K562 (cell line): ENCODE results near the gene WNT7B.

Experiments
- CHD1 ChIP-seq: fragments of 200-600 bp; sonication (generic); IDR thresholded peaks from one replicate; pipeline ENCODE4 v1.6.1; 2012; ENCODE audit warnings: mild to moderate bottlenecking, moderate library complexity, low read length, inconsistent platforms
- EZH2 ChIP-seq: IDR thresholded peaks from 2 replicates; pipeline ENCODE4 v1.6.1; 2012; ENCODE audit warnings: low read depth, mild to moderate bottlenecking, inconsistent platforms, low read length, borderline replicate concordance
- HDGF ChIP-seq: fragments of 450-650 bp; IDR thresholded peaks from 2 replicates; pipeline ENCODE4 v1.6.1; 2016
- KLF10 ChIP-seq: fragments of 250-450 bp; sonication (Bioruptor Pico); IDR thresholded peaks from 2 replicates; pipeline ENCODE4 v1.6.1; 2021; ENCODE audit warnings: matching md5 sums
- MAFK ChIP-seq: IDR thresholded peaks from 2 replicates; pipeline ENCODE4 v1.6.1; 2011; ENCODE audit warnings: low read length, improper control_type of control experiment
- NFIX ChIP-seq: fragments of 250-450 bp; sonication (Bioruptor Pico); IDR thresholded peaks from 2 replicates; pipeline ENCODE4 v1.4.0; 2020; ENCODE audit warnings: low read depth, mild to moderate bottlenecking, moderate library complexity
- POU5F1 ChIP-seq: fragments of 150-350 bp; IDR thresholded peaks from 2 replicates; pipeline ENCODE4 v1.6.1; 2014; ENCODE audit warnings: borderline replicate concordance, low read length, low read depth, mild to moderate bottlenecking; ENCODE audit not compliant: partially characterized antibody
- RAD21 ChIP-seq, 2 experiments: fragments of 250-450 bp in 1 of 2; fragments of 450-650 bp in 1 of 2; sonication (Bioruptor Pico) in 1 of 2; formaldehyde crosslinking in 1 of 2; IDR thresholded peaks in 1 of 2; conservative IDR thresholded peaks in 1 of 2; 2 replicates each; pipeline versions ENCODE4 v1.4.0 to v1.8.0; 2020 to 2022; ENCODE audit warnings: mild to moderate bottlenecking in 2 of 2, moderate library complexity in 1 of 2
- TF ChIP-seq, protein P1 (sequence below), 3 experiments: IDR thresholded peaks in 2 of 3; conservative IDR thresholded peaks in 1 of 3; 2 replicates each; pipeline ENCODE4 v1.5.1; 2011 to 2012; ENCODE audit warnings: low read length in 3 of 3, mild to moderate bottlenecking in 3 of 3, control low read depth in 2 of 3, improper control_type of control experiment in 1 of 3, inconsistent platforms in 1 of 3, low read depth in 1 of 3, mixed read lengths in 1 of 3, moderate library complexity in 1 of 3; ENCODE audit not compliant: insufficient read depth in 2 of 3
- TF ChIP-seq, protein P2 (sequence below), 2 experiments: fragments of 450-650 bp; IDR thresholded peaks; 2 replicates each; pipeline ENCODE4 v1.6.1; 2016
- TF ChIP-seq, protein P3 (sequence below): sonication (generic); formaldehyde crosslinking; IDR thresholded peaks from 2 replicates; pipeline ENCODE4 v1.8.0; 2022; ENCODE audit warnings: mild to moderate bottlenecking, low read depth, missing genetic modification reagents
- TF ChIP-seq, protein P4 (sequence below): sonication (generic); formaldehyde crosslinking; IDR thresholded peaks from 2 replicates; pipeline ENCODE4 v1.8.1; 2022; ENCODE audit warnings: missing genetic modification reagents

DNA sequence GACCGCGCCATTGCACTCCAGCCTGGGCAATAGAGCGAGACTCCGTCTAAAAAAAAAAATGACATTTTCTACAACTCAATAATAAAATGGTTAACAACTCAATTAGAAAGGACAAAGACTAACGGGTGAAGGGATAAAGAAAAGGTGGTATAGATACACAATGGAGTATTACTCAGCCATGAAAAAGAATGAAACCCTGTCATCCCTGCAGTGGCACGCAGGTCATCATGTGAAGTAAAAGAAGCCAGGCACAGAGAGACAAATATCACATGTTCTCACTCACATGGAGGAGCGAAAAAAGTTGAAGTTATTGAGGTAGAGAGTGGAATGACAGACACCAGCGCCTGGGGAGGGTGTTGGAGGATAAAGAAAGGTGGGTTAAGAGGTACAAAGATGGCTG, 39.0 kb downstream of the WNT7B start:
- TF ChIP-seq, protein P1, sequence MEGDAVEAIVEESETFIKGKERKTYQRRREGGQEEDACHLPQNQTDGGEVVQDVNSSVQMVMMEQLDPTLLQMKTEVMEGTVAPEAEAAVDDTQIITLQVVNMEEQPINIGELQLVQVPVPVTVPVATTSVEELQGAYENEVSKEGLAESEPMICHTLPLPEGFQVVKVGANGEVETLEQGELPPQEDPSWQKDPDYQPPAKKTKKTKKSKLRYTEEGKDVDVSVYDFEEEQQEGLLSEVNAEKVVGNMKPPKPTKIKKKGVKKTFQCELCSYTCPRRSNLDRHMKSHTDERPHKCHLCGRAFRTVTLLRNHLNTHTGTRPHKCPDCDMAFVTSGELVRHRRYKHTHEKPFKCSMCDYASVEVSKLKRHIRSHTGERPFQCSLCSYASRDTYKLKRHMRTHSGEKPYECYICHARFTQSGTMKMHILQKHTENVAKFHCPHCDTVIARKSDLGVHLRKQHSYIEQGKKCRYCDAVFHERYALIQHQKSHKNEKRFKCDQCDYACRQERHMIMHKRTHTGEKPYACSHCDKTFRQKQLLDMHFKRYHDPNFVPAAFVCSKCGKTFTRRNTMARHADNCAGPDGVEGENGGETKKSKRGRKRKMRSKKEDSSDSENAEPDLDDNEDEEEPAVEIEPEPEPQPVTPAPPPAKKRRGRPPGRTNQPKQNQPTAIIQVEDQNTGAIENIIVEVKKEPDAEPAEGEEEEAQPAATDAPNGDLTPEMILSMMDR (IDR thresholded peaks at IDR 0.05 in 2 of 3, conservative IDR thresholded peaks at IDR 0.05 in 1 of 3; ENCODE audit: insufficient read depth in 2 of 3, low read depth in 1 of 3, low read length in 3 of 3), result no peak
- TF ChIP-seq MAFK, result no peak
- TF ChIP-seq CHD1, result no peak
- TF ChIP-seq, protein P2, sequence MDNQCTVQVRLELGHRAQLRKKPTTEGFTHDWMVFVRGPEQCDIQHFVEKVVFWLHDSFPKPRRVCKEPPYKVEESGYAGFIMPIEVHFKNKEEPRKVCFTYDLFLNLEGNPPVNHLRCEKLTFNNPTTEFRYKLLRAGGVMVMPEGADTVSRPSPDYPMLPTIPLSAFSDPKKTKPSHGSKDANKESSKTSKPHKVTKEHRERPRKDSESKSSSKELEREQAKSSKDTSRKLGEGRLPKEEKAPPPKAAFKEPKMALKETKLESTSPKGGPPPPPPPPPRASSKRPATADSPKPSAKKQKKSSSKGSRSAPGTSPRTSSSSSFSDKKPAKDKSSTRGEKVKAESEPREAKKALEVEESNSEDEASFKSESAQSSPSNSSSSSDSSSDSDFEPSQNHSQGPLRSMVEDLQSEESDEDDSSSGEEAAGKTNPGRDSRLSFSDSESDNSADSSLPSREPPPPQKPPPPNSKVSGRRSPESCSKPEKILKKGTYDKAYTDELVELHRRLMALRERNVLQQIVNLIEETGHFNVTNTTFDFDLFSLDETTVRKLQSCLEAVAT (IDR thresholded peaks at IDR 0.05), result no peak
- TF ChIP-seq, protein P3, sequence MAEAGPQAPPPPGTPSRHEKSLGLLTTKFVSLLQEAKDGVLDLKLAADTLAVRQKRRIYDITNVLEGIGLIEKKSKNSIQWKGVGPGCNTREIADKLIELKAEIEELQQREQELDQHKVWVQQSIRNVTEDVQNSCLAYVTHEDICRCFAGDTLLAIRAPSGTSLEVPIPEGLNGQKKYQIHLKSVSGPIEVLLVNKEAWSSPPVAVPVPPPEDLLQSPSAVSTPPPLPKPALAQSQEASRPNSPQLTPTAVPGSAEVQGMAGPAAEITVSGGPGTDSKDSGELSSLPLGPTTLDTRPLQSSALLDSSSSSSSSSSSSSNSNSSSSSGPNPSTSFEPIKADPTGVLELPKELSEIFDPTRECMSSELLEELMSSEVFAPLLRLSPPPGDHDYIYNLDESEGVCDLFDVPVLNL (CRISPR knock-in tag), result no peak
- TF ChIP-seq EZH2, result no peak
- no peak for TF ChIP-seq HDGF
- TF ChIP-seq, protein P4, sequence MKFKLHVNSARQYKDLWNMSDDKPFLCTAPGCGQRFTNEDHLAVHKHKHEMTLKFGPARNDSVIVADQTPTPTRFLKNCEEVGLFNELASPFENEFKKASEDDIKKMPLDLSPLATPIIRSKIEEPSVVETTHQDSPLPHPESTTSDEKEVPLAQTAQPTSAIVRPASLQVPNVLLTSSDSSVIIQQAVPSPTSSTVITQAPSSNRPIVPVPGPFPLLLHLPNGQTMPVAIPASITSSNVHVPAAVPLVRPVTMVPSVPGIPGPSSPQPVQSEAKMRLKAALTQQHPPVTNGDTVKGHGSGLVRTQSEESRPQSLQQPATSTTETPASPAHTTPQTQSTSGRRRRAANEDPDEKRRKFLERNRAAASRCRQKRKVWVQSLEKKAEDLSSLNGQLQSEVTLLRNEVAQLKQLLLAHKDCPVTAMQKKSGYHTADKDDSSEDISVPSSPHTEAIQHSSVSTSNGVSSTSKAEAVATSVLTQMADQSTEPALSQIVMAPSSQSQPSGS (CRISPR knock-in tag), result no peak
- TF ChIP-seq POU5F1, result no peak
- no peak for TF ChIP-seq NFIX (CRISPR knock-in tag)
- TF ChIP-seq KLF10 (CRISPR knock-in tag), result no peak
- no peak for TF ChIP-seq RAD21 (CRISPR knock-in tag; conservative IDR thresholded peaks at IDR 0.05 in 1 of 2, IDR thresholded peaks at IDR 0.05 in 1 of 2)
